ENCODE data around the gene AMBP.

GRCh38 chr9:114025760-114026159 is 52.3 kb downstream of the AMBP start:
- TF ChIP-seq EZH2phosphoT487 (IDR thresholded peaks at IDR 0.05; ENCODE audit: borderline replicate concordance, low read depth) (no peak), TEAD4 (IDR thresholded peaks at IDR 0.05; ENCODE audit: borderline replicate concordance, insufficient read depth) (no peak), TAF1 (IDR thresholded peaks at IDR 0.05; ENCODE audit: borderline replicate concordance, low read depth, low read length) (no peak), CHD2 (IDR thresholded peaks at IDR 0.05; ENCODE audit: low read length, partially characterized antibody) (no peak), CTCF (IDR thresholded peaks at IDR 0.05) (no peak), SMC3 (IDR thresholded peaks at IDR 0.05; ENCODE audit: low read depth, low read length) (no peak), SIN3A (IDR thresholded peaks at IDR 0.05; ENCODE audit: borderline replicate concordance, low read depth, low read length) (no peak), FOXJ3 (CRISPR knock-in tag; IDR thresholded peaks at IDR 0.05) (no peak), POLR2AphosphoS5 (IDR thresholded peaks at IDR 0.05; ENCODE audit: low read depth, low read length) (no peak), RCOR1 (IDR thresholded peaks at IDR 0.05; ENCODE audit: low read length) (no peak)
